ENCODE results near the gene EYA2. TPM values are rescaled to one million over a fixed set of nuclear protein-coding genes. Genes with fewer than 3 reads are reported as not detected.
"Not testable (repeated sequence)": the region's sequence is repeated elsewhere in the genome, so short reads cannot be mapped to it uniquely, and the experiment has no call there.

The EYA2 gene
- polyA plus RNA-seq, 1 donor, result 1.5 TPM

- no peak for DNase-seq (ENCODE audit: low read depth)
Observed at GRCh38 chr20:46894971-46895905, 595 bp downstream of the EYA2 start.

- DNase-seq (ENCODE audit: low read depth), result no peak
Observed at GRCh38 chr20:46895906-46896242, 1.2 kb downstream of the EYA2 start.

- no peak for DNase-seq (ENCODE audit: low read depth)
Observed at GRCh38 chr20:46897328-46897880, 2.8 kb downstream of the EYA2 start.

- no peak for DNase-seq (ENCODE audit: low read depth)
Observed at GRCh38 chr20:46898423-46898822, 3.8 kb downstream of the EYA2 start.

GRCh38 chr20:46899621-46900020, 5.0 kb downstream of the EYA2 start:
- no peak for DNase-seq (ENCODE audit: low read depth)

GRCh38 chr20:46900086-46900485, 5.4 kb downstream of the EYA2 start:
- DNase-seq (ENCODE audit: low read depth), result no peak

- no peak for DNase-seq (ENCODE audit: low read depth)
Observed at GRCh38 chr20:46900826-46901225, 6.2 kb downstream of the EYA2 start.

- no peak for DNase-seq (ENCODE audit: low read depth)
Observed at GRCh38 chr20:46901638-46902037, 7.0 kb downstream of the EYA2 start.

GRCh38 chr20:46903256-46903655, 8.6 kb downstream of the EYA2 start:
- DNase-seq (ENCODE audit: low read depth), result no peak

GRCh38 chr20:46903937-46904336, 9.3 kb downstream of the EYA2 start:
- DNase-seq (ENCODE audit: low read depth), result no peak

GRCh38 chr20:46905364-46906125, 10.9 kb downstream of the EYA2 start:
- DNase-seq (ENCODE audit: low read depth), result no peak

- no peak for DNase-seq (ENCODE audit: low read depth)
Observed at GRCh38 chr20:46913329-46914044, 18.8 kb downstream of the EYA2 start.

GRCh38 chr20:46914789-46915379, 20.2 kb downstream of the EYA2 start:
- no peak for DNase-seq (ENCODE audit: low read depth)

- no peak for DNase-seq (ENCODE audit: low read depth)
Observed at GRCh38 chr20:46915575-46916257, 21.1 kb downstream of the EYA2 start.

GRCh38 chr20:46916258-46916603, 21.6 kb downstream of the EYA2 start:
- DNase-seq (ENCODE audit: low read depth), result no peak

GRCh38 chr20:46917155-46917554, 22.5 kb downstream of the EYA2 start:
- DNase-seq (ENCODE audit: low read depth), result no peak

- no peak for DNase-seq (ENCODE audit: low read depth)
Observed at GRCh38 chr20:46920114-46920513, 25.5 kb downstream of the EYA2 start.

GRCh38 chr20:46922841-46923240, 28.2 kb downstream of the EYA2 start:
- not testable (repeated sequence) for DNase-seq (ENCODE audit: low read depth)

- DNase-seq (ENCODE audit: low read depth), result no peak
Observed at GRCh38 chr20:46923550-46923949, 28.9 kb downstream of the EYA2 start.

- DNase-seq (ENCODE audit: low read depth), result no peak
Observed at GRCh38 chr20:46928580-46929132, 34.0 kb downstream of the EYA2 start.

GRCh38 chr20:46929902-46930301, 35.3 kb downstream of the EYA2 start:
- no peak for DNase-seq (ENCODE audit: low read depth)
